OCI-LY3 (cell line): Measurements from ENCODE around the gene GRID2.

Experiments
- CTCF ChIP-seq: fragments of 200-600, 300-600 bp; sonication (generic); IDR thresholded peaks from 2 replicates; pipeline ENCODE4 v1.5.1; 2014; ENCODE audit warnings: antibody characterized with exemption, low read length, low read depth
- EZH2phosphoT487 ChIP-seq: fragments of 200-600 bp; shearing (Covaris generic); IDR thresholded peaks from 2 replicates; pipeline ENCODE4 v1.6.1; 2018; ENCODE audit warnings: antibody characterized with exemption, mixed run types, low read depth

DNA sequence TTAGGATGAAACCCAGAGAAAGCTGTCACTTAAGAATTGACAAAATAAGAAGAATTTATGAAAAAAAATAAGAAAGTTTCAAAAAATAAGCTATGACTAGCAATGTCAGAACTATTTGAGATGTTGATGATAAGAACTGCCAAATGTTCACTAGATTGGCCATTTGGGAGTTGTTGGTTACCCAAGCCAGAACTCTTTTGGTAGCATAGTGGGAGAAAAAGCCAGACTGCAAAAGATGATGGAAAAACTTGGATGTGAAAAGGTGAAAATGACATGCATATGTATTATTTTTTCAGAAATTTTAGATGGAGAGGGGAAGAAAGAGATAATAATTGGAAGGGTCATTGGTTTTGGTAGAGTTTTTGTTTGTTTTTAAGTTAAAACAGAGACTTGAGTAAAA, 1127.6 kb downstream of the GRID2 start:
- no peak for TF ChIP-seq CTCF
- TF ChIP-seq EZH2phosphoT487 = no peak
